HL-60/S4 treated with retinoic acid at 250 ng/mL for 4 days and 3 days (cell line): Measurements from ENCODE around the gene STUB1.

Source experiments
- in situ Hi-C: fragments of 300-500 bp; cut with MboI; formaldehyde crosslinking; loops from 2 replicates; pipeline ENCODE4 v1.7.0; 2022; ENCODE audit warnings: low sequenced_read_pairs

The STUB1 gene

DNA sequence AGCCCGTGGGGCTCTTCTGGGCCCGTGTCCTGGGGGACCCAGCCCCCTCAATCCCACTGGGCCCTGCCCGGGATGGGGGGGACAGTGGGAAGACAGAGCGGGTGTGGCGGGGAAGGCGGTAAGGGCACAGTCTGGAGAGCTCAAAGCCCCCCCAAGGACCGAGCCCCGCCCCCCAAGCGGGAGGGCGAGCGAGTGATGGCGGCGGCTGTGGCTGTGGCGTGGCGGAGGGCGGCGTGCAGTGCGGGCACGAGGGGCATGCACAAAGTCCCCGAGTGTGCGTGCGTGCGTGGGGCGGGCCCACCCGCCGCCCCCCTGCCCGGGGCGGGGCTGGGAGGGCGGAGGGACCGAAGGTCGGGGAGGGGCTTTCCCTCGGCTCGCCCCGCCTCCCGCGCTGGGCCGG is 13.6 kb downstream of the STUB1 start:
- in situ Hi-C loops = no loop called here

- in situ Hi-C loops = no loop called here
These were observed 14.1 kb downstream of the STUB1 start for GRCh38 chr16:694187-694862.

DNA sequence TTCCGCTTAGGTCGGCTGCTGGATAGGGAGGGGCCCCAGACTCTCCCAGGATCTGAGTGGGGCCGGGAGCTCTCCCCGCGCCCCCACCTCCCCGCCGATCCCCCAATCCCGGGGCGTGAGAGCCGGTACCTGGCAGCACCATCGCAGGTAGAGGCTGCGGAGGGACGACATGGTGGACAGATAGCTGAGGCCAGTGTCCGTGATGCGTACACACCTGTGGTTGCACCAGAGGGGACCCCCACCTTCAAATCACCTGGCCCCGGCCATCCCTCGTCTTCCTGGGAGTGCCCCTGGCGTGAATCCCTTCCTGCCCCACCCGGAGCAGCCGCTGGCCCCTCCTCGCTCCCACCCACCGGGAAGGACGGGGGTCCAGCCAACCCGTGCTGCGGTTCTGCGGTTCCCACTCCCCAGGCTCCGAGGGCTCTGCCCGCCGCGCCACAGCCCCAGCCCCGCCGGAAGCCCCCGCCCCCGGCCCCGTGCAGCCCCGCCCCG is 14.7 kb downstream of the STUB1 start:
- in situ Hi-C loops = no loop called here

DNA sequence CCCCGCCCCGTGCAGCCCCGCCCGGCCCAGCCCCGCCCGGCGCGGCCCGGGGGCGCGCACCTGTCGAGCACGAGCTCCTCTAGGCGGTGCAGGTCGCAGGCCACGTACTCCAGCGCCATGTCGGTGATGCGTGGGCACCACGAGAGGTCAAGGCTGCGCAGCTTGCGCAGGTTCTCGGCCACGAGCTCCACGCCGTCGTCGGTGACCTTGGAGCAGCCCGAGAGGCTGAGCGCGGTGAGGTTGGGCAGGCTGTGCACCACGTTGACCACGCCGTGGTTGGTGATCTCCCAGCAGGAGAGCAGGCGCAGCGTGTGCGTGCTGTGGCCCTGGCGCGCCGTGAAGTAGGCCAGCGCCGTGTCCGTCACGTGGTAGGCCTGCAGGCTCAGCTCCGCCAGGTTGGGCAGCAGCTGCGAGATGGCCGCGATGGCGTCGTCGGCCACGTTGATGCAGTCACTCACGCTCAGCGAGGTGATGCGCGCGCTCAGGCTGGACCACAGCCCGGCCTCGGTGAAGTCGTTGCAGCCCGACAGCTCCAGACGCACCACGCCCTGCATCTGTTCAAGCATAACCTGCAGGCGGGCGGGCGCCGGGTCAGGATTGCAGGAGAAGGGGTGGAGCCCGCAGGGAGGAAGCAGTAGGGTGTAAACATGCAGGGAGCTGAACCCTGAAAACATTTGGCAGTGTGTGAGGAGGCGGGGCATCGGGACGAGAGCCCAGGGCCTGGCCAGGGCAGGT is 15.3 kb downstream of the STUB1 start:
- in situ Hi-C loops = no loop called here

DNA sequence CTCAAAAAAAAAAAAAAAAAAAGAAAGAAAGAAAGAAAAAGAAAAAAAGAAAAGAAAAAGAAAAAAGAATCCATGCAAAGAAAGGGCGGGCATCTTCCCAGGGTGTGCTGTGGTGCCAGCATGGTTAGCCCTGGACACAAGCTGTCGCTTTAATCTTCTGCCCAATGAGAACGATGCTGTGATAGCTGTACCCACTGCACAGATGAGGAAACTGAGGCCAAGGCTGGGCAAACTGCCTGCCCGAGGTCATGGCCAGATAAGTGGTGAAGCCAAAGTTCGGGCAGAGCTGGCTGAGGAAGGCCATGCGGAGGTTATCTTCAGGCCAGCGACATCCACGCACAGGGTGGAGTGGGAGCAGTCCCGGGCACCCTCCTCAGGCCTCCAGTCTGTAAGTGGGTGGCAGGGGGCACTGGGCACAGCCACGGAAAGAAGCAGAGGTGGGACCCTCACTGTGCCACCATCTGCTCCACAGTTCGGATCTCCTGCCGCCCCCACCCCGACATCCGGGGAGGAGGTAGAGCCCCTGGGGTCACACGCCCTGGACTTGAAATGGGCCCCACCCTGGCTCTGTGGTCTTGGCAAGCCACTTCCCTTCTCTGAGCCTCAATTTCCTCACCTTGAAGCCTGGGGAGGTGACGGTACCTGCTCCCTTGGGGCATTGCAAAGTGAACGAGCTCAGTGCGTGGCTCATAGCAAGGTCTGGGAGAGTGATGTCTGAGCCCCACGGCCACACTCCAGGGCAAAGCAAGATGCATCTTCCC is 18.9 kb downstream of the STUB1 start:
- in situ Hi-C loops = no loop called here

- in situ Hi-C loops = loop anchor here (25.0 kb wide), 1 partner anchor 361 kb away; the partner anchor contains the start of gene SSTR5
These were observed 20.7 kb downstream of the STUB1 start for GRCh38 chr16:700684-701584.

DNA sequence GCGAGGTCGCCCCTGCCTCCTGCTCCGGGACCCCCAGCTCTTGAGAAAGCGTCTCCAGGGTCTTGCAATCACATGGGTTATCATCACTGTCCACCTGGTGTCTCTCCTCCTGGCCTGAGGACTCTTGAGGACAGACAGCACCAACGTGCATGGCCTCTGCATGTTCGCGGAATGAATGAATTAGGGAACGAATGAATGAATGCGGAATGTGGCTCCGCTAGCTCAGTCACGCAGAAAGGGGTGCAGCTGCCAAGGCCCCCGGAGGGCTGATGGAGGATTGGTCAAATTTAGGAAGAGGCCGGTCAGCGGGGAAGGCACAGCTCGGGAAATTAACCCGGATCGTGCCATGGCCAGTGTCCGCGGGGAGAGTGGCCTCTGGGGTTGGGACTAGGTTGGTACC is 22.1 kb downstream of the STUB1 start:
- in situ Hi-C loops = loop anchor here (25.0 kb wide), 1 partner anchor 360 kb away; the partner anchor contains the start of gene SSTR5

DNA sequence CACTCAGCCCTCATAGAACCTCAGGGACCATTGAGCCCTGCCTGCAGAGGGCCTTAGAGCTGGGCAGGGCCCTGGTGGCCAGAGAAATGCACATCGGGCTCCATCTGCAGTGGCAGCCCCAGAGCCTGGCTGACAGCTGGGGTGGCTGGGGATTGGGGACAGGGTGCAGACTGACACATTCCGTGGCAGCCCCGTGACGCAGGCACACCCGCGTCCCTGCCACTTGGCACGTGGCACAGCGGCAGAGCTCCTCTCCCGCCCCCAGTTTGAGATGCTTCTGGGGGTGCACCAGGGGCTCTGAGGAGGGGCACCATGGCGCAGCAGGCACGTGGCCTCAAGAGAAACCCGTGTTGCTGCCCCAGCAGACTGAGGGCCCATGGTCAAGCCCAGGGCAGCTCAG is 23.2 kb downstream of the STUB1 start:
- in situ Hi-C loops = loop anchor here (25.0 kb wide), 1 partner anchor 359 kb away; the partner anchor contains the start of gene SSTR5

- in situ Hi-C loops = loop anchor here (25.0 kb wide), 1 partner anchor 358 kb away; the partner anchor contains the start of gene SSTR5
These were observed 23.8 kb downstream of the STUB1 start for GRCh38 chr16:704047-704446.

DNA sequence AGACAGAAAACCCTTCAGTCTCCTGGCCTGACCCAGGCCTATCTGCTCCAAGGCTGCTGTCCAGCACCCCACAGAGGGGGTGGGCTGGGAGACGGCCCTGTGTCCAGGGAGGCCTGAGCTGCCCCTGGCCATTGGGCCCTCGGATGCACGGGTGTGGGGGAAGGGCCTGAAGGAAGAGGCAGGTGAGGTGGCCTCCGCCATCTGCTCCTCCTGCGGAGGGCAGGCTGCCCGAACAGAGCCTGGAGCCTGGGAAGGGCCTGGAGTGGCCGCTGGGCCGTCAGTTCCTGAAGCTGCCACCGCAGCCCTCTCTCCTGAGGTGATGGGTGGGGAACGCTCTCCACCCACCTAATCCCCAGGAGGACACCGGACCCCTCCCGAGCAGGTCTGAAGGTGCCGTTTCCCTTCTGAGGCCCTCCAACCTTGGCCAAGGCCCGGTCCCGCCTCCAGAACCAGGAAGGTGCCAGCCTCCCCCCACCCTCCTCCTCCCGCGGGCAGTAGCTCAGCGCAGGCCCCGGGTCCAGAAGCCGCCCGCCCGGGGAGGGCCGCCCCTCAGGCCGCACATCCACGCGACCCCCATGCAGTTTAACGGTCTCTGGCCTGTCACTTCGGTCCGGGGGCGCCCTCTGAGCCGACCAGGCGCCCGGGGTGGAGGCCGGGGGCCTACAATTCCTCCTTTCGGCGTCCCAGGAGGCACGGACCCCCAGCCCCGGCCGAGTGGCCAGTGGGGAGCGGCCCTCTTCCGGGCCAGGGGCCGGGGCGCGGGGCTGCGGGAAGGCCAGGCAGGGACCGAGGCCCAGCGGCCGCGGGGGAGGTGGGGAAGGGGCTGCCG is 24.6 kb downstream of the STUB1 start:
- in situ Hi-C loops = loop anchor here (25.0 kb wide), 1 partner anchor 358 kb away; the partner anchor contains the start of gene SSTR5

GRCh38 chr16:705431-706188 is 25.4 kb downstream of the STUB1 start, which contains the start of gene FBXL16:
FBXL16 (minus strand) TSS chr16:705801; CDS start chr16:697405, 8,396 bp downstream.
- in situ Hi-C loops = loop anchor here (25.0 kb wide), 1 partner anchor 357 kb away; the partner anchor contains the start of gene SSTR5

DNA sequence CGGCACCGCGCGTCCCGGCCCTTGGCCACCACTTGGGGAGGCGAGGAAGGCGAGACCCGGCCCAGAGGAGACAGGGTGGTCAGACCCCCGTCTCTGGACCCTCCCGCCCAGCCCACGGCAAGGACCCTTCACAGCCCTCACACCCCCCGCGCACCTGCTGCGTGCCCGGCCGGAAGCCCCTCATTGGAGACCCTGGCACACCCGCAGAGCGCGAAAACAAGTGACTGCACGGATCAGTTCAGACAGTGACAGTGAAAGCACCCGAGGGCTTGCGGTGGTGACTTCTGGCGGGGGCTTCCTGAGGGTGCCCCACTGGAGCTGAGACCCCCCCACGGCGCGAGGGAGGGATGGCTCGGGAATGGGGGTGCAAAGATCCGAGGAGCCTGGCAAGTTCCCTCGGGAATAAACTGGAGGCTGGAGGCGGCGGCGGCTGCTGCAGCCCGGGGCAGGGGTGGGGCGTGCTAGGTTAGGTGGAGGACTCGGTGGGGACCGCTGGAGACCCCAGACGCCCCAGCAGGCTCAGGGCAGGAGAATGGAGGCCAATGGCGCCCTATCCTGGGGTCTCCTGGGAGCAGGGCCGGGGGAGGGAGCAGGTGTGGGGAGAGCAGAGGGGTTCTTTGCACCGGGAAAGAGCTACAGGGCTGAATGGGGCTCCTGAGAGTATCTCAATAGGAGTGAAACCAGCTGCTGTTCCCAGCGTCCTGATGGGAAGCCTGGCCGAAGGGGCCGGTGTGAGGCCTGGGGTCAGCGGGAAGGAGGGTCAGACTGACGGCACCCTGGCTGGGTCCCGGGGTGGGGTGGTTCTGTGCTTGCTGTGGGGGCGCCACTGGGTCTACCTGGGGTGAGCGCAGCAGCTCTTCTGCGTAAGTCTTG is 26.2 kb downstream of the STUB1 start:
- in situ Hi-C loops = loop anchor here (25.0 kb wide), 1 partner anchor 356 kb away; the partner anchor contains the start of gene SSTR5

DNA sequence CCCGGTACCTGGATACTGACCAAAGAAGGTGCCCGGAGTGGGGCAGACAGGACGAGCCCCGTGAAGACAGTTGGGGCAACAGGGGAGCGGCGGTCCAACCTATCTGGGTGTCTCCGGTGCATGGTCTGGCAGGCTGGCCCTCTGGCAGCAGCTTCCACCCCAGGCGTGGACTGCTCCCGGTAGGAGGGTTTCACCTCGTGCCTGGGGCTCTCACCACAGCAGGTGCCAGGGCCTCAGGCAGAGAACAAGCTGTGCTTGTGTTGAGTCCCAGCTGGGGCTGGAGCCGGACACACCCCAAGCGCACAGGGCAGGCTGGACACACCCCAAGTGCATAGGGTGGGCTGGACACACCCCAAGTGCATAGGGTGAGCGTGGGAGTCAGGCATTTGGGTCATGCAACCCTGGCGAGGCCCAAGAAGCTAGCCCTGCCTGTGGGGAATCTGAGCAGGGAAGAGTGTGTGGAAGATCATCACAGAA is 26.9 kb downstream of the STUB1 start:
- in situ Hi-C loops = loop anchor here (25.0 kb wide), 1 partner anchor 355 kb away; the partner anchor contains the start of gene SSTR5

DNA sequence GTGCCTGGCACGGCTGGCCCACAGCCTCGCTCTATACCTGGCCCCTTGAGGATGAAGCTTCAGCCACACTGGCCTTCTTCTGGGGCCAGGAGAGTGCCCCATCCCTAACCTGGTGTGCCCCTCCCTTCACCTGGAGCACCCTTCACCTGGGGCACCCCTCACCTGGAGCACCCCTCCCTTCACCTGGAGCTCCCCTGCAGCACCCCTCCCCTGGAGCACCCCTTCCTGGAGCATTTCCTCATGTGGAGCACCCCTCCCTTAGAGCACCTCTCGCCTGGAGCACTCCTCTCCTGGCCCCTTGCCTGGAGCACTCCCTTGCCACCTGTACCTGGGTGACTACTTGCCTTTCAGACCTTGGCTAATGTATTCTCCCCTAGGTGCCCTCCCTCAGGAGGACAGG is 27.8 kb downstream of the STUB1 start:
- in situ Hi-C loops = loop anchor here (25.0 kb wide), 1 partner anchor 354 kb away; the partner anchor contains the start of gene SSTR5

DNA sequence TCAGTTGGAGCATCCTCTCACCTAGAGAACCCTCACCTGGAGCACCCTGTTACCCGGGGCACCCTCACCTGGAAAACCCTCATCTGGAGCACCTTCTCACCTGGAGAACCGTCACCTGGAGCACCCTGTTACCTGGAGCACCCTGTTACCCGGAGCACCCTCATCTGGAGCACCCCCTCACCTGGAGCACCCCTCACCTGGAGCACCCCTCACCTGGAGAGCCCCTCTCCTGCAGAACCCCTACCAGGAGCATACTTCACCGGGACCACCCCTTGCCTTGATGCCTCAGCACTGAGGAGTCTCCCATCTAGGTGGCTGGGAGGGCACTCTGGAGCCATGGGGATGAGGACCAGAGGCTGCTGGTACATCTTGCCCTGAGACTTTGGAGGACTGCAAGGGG is 28.7 kb downstream of the STUB1 start:
- in situ Hi-C loops = loop anchor here (25.0 kb wide), 1 partner anchor 353 kb away; the partner anchor contains the start of gene SSTR5

DNA sequence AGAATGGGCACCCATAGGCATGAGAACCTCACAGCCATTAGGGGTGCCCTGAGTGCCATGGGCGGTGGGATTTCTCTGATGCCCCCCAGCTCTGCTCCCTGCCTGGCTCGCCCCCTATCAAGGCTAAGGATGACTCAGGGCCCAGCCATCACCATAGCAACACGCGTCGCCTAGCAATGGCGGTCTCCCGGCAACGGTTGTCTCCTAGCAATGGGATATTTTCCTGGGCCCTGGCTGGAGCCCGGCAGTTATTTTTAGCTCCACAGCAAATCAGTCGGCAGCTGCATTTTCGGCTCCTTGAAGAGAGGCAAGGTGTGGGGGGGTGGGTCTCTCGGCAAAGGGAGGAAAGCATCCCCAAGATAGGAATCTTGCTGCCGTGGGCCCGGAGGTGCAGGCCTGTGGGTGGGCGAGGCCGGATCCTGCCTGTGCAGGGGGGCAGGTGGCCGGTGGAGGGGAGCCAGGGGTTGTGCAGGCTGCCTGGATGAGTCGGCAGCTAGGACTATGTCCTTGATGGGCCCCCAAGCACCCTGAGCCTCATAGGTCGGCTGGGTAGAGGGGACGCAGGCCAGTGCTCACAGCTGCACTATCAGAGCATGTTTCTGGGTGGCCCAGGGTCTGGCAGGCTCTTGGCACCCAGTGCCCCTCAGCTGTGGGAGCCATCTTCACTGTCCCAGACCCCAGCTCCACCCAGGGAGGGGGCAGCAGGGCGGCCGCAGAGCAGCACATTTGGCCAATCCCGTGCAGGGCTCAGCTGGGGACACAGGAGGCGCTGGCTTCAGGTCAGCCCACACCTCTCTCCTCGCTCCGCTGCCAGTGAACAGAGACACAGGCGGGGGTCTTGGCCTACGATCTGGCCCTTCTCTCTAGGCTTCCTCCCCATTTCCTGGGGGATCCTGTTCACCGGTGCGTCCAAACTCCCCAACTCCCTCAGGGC is 29.6 kb downstream of the STUB1 start:
- in situ Hi-C loops = loop anchor here (25.0 kb wide), 1 partner anchor 352 kb away; the partner anchor contains the start of gene SSTR5
